Stomach (tissue), 9 donors: ENCODE measurements around the gene ZDHHC3. TPM values are rescaled to one million over a fixed set of nuclear protein-coding genes. Genes with fewer than 3 reads are reported as not detected.
A peak's percentile ranks its signal among the peaks of the same experiment; 100 is the strongest.

Experiments used
- DNase-seq, 2 donors: peaks; one replicate each; pipeline versions ENCODE4 v3.0.0 to v3.0.0-alpha.2; 2013 to 2019
- H3K27ac ChIP-seq, 5 donors: fragments of 200-600 bp in 4 of 5; sonication (generic) in 4 of 5; one replicate each; pipeline ENCODE4 v1.5.1; 2013 to 2019; ENCODE audit warnings: mild to moderate bottlenecking in 1 of 5, moderate library complexity in 1 of 5
- H3K27me3 ChIP-seq, 3 donors: fragments of 200-600 bp; sonication (generic); one replicate each; pipeline ENCODE4 v1.5.1; 2017 to 2019; ENCODE audit warnings: mixed run types in 1 of 3
- H3K36me3 ChIP-seq, 4 donors: fragments of 200-600 bp; sonication (generic); 1 replicate in 3 of 4; 2 replicates in 1 of 4; pipeline ENCODE4 v1.5.1; 2016 to 2019
- H3K4me1 ChIP-seq, 4 donors: fragments of 200-600 bp; sonication (generic); one replicate each; pipeline ENCODE4 v1.5.1; 2016 to 2019
- H3K4me3 ChIP-seq, 4 donors: fragments of 200-600 bp; sonication (generic) in 3 of 4; one replicate each; pipeline ENCODE4 v1.5.1; 2016 to 2019; ENCODE audit warnings: mild to moderate bottlenecking in 1 of 4
- H3K9me3 ChIP-seq, 4 donors: fragments of 200-600 bp; sonication (generic); one replicate each; pipeline ENCODE4 v1.5.1; 2016 to 2019
- EP300 ChIP-seq: sonication (generic); formaldehyde crosslinking; IDR thresholded peaks from one replicate; pipeline ENCODE4 v1.6.1; 2017; ENCODE audit warnings: antibody characterized with exemption
- POLR2A ChIP-seq, 4 donors: fragments of 450-650 bp; IDR thresholded peaks; one replicate each; pipeline ENCODE4 v1.6.1; 2016; ENCODE audit warnings: antibody characterized with exemption in 4 of 4, control low read depth in 2 of 4, mild to moderate bottlenecking in 1 of 4, moderate library complexity in 1 of 4
- POLR2AphosphoS5 ChIP-seq, 3 donors: sonication (generic); formaldehyde crosslinking; IDR thresholded peaks; one replicate each; pipeline ENCODE4 v1.6.1; 2016; ENCODE audit warnings: antibody characterized with exemption in 3 of 3
- WGBS, 5 donors: extraction: QIAGEN DNeasy Blood & Tissue Kit in 3 of 5; methylation state at CpG; one replicate each; pipeline versions ENCODE4 v1.1.5 to v1.1.7; 2013 to 2018; 5-methylcytosine and 5-hydroxymethylcytosine counted together
- intact Hi-C: fragments of 100-400 bp; cut with DNase I; formaldehyde crosslinking; loops from one replicate; pipeline ENCODE4 v1.15.1; 2023; ENCODE audit warnings: low total_unique reads
- polyA plus RNA-seq, 3 donors: library from polyadenylated mRNA; stranded (reverse); fragments of 200-250 nt; gene quantifications; one replicate each; pipeline ENCODE4 v1.2.3, GENCODE V29; 2013
- total RNA-seq, 5 donors: library from RNA; depleted of rRNA; stranded (reverse); fragments of >200 nt; gene quantifications; one replicate each; pipeline versions ENCODE4 v1.1.0 to v1.2.3, GENCODE V29; 2014 to 2016
- TF ChIP-seq, protein P1 (sequence below), 7 experiments: fragments of 450-650 bp in 4 of 7; fragments of 200-600 bp in 3 of 7; sonication (generic) in 3 of 7; IDR thresholded peaks; one replicate each; pipeline ENCODE4 v1.5.1; 2016 to 2019; ENCODE audit warnings: antibody characterized with exemption in 7 of 7, control low read depth in 2 of 7, mild to moderate bottlenecking in 1 of 7
- donor health status: healthy with polysubstance abuse.
- donor health status: Bipolar disorder and iron deficiency.
- donor health status: healthy.

ZDHHC3 gene
- total and polyA plus RNA-seq, 8 donors = 29.8 to 140 (median 77.6) TPM

GRCh38 chr3:45012577-45012976, 36.6 kb upstream of the ZDHHC3 start:
- no peaks in the 10 kb centered on the region for H3K9me3 ChIP-seq
- H3K27ac ChIP-seq = peak overlapping the region in 4 of 5 donors; percentile 64 to 78 (median 76)
- no peaks in the 10 kb centered on the region for H3K27me3 ChIP-seq
- intact Hi-C loops = no loop called here
- WGBS, 5 donors = 93 to 97% (median 95%) methylated on average over 4 of the region's 4 CpGs
- H3K4me3 ChIP-seq = no peak overlapping the region
- H3K36me3 ChIP-seq = peaks cover 4 to 62% (median 54%) of the 10 kb centered on the region in 4 donors
- no peak for DNase-seq
- TF ChIP-seq POLR2A (IDR thresholded peaks at IDR 0.05) (no peak), POLR2AphosphoS5 (IDR thresholded peaks at IDR 0.05) (no peak), EP300 (no peak)
- TF ChIP-seq, protein P1, sequence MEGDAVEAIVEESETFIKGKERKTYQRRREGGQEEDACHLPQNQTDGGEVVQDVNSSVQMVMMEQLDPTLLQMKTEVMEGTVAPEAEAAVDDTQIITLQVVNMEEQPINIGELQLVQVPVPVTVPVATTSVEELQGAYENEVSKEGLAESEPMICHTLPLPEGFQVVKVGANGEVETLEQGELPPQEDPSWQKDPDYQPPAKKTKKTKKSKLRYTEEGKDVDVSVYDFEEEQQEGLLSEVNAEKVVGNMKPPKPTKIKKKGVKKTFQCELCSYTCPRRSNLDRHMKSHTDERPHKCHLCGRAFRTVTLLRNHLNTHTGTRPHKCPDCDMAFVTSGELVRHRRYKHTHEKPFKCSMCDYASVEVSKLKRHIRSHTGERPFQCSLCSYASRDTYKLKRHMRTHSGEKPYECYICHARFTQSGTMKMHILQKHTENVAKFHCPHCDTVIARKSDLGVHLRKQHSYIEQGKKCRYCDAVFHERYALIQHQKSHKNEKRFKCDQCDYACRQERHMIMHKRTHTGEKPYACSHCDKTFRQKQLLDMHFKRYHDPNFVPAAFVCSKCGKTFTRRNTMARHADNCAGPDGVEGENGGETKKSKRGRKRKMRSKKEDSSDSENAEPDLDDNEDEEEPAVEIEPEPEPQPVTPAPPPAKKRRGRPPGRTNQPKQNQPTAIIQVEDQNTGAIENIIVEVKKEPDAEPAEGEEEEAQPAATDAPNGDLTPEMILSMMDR (IDR thresholded peaks at IDR 0.05) = no peak
- H3K4me1 ChIP-seq = peaks cover 7 to 41% (median 23%) of the 10 kb centered on the region in 4 donors

- intact Hi-C loops = no loop called here
- Histone ChIP-seq H3K36me3 (peaks cover 10 to 69% (median 60%) of the 10 kb centered on the region in 4 donors), H3K27me3 (no peaks in the 10 kb centered on the region), H3K27ac (peak overlapping the region in 4 of 5 donors; percentile 64 to 78 (median 76)), H3K4me1 (peaks cover 7 to 41% (median 23%) of the 10 kb centered on the region in 4 donors), H3K9me3 (no peaks in the 10 kb centered on the region), H3K4me3 (no peak overlapping the region)
- peak; percentile 39 to 58 for DNase-seq
- 38 to 53% (median 43%) methylated on average over 7 of the region's 7 CpGs for WGBS, 5 donors
- TF ChIP-seq, protein P1 (IDR thresholded peaks at IDR 0.05) = no peak
- TF ChIP-seq POLR2AphosphoS5 (IDR thresholded peaks at IDR 0.05) = peak in 2 of 3 donors; percentile 22 to 52
Measured at GRCh38 chr3:45011756-45012508, 36.0 kb upstream of the ZDHHC3 start.

DNA sequence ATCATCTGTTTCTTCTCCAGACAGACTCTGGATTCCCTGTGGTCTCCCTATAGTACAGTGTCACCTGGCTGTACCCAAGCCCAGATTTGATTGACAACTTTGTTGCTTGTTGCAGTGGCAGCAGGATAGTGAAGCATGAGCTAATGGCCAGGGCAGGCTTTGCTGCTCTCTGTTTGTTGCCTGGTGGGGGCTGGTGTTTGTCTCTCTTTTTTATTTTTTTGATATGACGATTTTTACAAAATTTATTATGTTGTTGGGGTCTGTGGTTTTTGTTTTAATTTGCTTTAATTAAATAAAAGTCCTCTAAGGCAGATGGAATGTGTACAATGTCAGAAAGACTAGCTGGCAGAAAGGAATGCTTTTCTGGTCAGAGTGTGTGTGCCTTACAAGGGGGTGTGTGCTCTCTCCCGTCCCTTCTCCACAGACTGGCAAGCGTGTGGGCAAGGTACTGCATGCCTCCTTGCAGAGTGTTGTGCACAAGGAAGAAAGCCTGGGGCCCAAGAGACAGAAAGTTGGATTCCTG, 34.9 kb upstream of the ZDHHC3 start:
- H3K4me3 ChIP-seq = no peak overlapping the region
- intact Hi-C loops = no loop called here

GRCh38 chr3:45009868-45010267, 33.9 kb upstream of the ZDHHC3 start:
- TF ChIP-seq POLR2A (IDR thresholded peaks at IDR 0.05) (no peak), POLR2AphosphoS5 (IDR thresholded peaks at IDR 0.05) (no peak)
- DNase-seq = no peak
- Histone ChIP-seq H3K27ac (peak overlapping the region in 1 of 5 donors; percentile 78), H3K36me3 (peaks cover 10 to 71% (median 65%) of the 10 kb centered on the region in 4 donors), H3K9me3 (no peaks in the 10 kb centered on the region), H3K4me1 (peaks cover 7 to 41% (median 23%) of the 10 kb centered on the region in 4 donors), H3K27me3 (no peaks in the 10 kb centered on the region), H3K4me3 (no peak overlapping the region)
- intact Hi-C loops = no loop called here
- WGBS, 5 donors = 93 to 97% (median 97%) methylated on average over 1 of the region's 1 CpG

More for the DNA sequence above, 34.9 kb upstream of the ZDHHC3 start:
- TF ChIP-seq, protein P1 (IDR thresholded peaks at IDR 0.05) = no peak
- no peak for TF ChIP-seq POLR2AphosphoS5 (IDR thresholded peaks at IDR 0.05)
- TF ChIP-seq EP300 = no peak
- no peak for TF ChIP-seq POLR2A (IDR thresholded peaks at IDR 0.05)
- Histone ChIP-seq H3K27me3 (no peaks in the 10 kb centered on the region), H3K27ac (peak overlapping the region in 4 of 5 donors; percentile 64 to 78 (median 76)), H3K9me3 (no peaks in the 10 kb centered on the region), H3K4me1 (peaks cover 7 to 41% (median 23%) of the 10 kb centered on the region in 4 donors), H3K36me3 (peaks cover 11 to 71% (median 65%) of the 10 kb centered on the region in 4 donors)
- no peak for DNase-seq
- WGBS, 5 donors = 62 to 78% (median 67%) methylated on average over 3 of the region's 3 CpGs
